Measurements from ENCODE around the gene PTPN14.

PTPN14 gene

DNA sequence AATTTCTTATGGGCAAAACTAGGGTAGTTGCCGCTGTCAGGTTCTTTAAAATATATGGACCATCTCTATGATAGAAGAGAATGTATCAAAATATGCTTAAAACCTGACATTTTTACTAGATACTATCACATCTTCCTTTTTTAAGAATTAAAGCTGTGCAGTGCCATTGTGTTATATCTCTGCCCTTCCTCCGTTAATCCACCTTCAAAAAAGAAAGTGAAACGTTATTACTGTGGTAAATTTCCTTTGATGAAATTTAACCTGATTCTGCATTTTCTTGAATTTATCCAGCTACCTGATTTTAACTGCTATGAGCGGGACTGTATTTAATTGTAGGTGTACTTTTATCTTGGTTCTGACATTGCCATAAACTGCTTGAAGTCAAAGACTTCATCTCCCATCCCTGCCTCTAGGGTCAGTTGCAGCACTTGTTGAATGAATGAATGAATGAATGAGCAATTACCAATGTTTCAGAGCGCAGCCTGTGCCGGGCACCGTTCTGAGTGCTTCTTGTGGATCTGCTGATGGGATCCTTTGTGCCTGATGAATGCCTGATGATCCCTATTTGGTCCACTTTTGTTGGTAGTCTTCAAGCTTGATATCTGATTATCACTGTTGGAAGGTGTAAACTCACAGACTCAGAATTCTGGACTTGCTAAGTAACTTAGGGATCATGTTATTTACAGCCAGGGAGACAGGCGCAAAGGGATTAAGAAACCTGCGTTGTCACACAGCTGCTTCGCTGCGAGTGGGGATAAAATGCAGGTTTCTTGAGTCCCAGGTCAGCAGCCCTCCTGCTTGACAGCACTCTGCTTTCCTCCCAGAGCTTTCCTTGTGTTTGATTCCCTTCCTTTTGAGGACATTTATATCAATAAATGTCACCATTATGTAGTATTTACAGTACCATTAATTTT, 240.4 kb downstream of the PTPN14 start:
- DNase-seq (ENCODE audit: low read depth in 2 of 2), result no peak

DNA sequence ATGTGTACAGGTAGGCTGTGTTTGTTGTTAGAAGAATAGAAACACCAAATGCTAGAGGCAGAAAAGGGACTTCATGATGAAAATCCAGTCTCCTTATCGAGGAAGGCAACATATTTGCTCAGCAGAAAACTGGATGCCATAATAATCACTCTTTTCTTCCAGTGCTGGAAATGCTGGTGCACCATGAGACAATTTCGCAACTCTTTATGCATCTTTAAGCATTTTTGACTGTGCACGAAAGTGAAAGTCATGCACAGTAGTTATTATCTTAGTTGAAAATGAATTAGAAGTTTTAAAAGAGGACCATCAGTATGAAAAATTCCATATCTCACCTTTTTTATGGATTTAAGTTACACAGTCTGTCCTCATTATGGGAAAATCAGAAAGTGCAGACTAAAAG, 241.4 kb downstream of the PTPN14 start:
- no peak for DNase-seq (ENCODE audit: low read depth in 2 of 2)

DNA sequence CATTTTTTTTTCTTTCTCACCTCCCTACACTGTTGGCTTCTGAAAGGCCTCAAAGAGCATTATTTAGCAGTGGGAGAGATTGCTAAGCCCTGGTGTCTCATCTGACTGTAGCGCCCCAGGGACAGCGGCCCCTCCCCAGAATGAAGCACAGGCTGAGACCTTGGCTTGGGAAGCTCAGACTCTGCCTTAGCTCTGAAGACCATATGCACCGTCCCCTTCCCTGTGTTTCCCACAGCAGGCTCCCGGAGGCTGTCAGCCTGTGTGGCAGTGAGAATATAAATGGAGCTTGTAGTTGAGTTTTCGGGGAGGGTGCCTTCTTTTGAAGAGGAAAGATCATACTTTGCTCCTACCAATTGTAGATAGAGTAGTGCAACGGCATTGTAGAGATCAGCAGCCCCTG, 245.1 kb downstream of the PTPN14 start:
- no peak for DNase-seq (ENCODE audit: low read depth in 2 of 2)

DNA sequence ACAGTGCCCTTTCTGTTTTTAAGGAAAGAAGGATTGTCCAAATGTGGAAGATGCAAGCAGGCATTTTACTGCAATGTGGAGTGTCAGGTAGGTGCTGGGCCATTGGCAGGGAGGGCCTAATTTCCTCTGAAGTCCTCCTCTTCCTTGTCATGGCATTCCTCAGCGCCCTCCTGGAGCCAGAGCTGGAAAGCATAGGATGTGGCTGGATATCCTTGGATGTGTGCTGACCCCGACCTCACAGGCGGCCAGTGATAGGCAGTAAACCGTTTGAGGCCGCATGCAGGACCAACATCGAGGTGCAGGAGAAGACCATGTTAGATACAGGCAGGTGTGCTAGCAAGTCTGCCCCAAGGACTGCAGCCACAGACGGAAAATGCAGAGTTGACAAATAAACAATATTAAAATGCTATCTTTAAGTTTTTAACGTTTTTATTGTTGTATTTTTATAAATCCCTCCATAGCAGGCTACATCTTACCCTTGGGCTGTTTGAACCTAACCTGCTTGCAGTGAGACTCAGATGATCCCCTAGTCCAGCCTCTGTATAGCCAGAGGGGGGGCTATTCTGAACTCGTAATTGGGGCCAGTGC, 246.1 kb downstream of the PTPN14 start:
- no peak for DNase-seq (ENCODE audit: low read depth in 2 of 2)

DNA sequence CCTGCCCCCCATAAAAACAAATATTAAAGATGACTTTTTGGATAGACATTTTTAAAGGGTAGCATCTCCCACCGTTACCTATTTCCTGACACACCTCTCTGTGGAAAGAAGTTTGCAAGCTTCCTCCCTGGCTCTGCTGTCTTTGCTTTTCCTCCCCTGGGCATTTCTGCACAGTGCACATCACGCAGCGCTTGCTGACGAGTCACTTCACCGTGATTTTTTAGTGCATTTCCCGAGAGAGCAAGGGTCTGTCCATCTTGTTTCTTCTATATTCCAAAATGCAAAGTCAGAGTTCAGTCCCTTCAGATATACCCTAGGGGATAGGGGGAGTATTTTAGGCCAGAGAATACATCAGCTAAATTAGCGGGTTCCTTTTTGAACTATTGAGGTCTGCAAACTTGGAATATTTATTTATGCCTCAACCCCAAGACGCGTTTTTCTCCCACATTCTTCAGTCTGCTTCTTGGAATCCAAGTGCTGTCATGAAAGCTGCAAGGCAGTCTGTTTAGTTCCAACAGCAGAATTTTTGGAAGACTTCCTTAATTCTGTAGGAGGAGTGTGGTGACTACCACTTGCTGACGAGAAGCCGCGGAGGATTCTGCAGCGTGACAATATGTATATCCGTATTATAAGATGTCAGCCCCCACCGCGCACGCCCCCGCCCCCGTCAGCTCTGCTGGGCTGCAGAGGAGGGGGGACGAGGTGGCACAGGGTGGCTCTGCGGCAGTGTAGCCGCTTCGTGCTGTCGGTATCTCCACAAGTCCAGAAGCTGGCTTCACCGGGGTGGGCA, 248.1 kb downstream of the PTPN14 start:
- DNase-seq (ENCODE audit: low read depth in 2 of 2), result no peak

DNA sequence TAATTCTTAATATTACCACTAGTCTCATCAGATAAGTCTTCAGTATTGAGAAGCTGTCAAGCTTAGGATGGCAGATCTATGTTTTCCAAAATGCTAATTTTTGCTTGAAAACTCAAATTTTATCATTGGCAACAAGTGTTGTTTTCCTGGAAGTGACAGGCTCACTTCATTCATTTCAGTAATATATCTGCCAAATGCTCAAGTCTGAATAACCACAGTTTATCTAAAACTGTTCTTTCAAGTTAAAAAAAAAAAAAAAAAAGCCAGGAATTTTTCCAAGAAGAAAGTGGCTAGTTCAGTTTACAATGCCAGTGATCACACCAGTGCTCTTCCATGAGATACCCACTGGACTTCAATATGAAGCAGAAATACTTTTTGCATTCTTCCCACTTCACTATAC, 249.9 kb downstream of the PTPN14 start:
- DNase-seq (ENCODE audit: low read depth in 2 of 2), result no peak

DNA sequence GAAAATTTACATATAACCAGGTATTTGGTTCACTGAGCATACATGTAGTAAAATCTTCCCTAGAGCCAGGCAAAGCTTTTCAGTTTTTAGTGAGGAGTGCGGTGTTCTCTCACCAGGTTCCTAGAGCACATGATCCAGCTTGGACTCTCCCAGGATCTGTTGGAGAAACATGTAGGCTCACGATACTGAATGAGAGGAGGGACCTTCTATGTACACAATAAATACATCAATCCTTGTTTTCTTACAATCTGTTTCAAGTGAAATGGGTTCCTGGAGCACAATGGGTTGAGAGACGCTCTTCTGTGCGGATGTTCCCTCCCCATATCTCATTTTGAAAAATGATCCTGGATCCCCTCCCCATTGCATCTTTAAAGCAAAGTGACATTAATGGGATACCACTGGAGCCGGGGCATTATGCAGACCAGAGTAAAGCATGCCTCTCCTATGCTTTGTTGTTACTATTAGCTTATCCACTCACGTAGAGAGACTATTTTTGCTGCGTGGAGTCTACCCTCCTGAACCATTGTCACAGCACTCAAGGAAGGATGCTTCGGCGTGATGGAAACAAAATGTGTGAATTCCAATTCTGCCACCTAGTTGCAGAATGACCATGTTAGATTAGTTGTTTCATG, 251.1 kb downstream of the PTPN14 start:
- DNase-seq (ENCODE audit: low read depth in 2 of 2), result no peak
